Fibroblast of villous mesenchyme (primary cell): ENCODE data around the gene RAB11FIP5. TPM values are rescaled to one million over a fixed set of nuclear protein-coding genes. Genes with fewer than 3 reads are reported as not detected.

Experiments
- DNase-seq: peaks from one replicate; pipeline ENCODE4 v3.0.0-alpha.2; 2010; ENCODE audit warnings: low read depth
- H3K4me3 ChIP-seq: 2 replicates; pipeline ENCODE4 v1.5.1; 2011; ENCODE audit warnings: low read depth, mild to moderate bottlenecking, low read length
- total RNA-seq: library from RNA; depleted of rRNA; stranded (reverse); fragments of >200 nt; gene quantifications from 2 replicates; pipeline ENCODE4 v1.2.3, GENCODE V29; 2012
- TF ChIP-seq, protein P1 (sequence below): IDR thresholded peaks from 2 replicates; pipeline ENCODE4 v1.5.1; 2012; ENCODE audit warnings: low read depth, mild to moderate bottlenecking, low read length; ENCODE audit not compliant: insufficient read depth

The RAB11FIP5 gene
- total RNA-seq, 1 donor, result 31.5 TPM

DNA sequence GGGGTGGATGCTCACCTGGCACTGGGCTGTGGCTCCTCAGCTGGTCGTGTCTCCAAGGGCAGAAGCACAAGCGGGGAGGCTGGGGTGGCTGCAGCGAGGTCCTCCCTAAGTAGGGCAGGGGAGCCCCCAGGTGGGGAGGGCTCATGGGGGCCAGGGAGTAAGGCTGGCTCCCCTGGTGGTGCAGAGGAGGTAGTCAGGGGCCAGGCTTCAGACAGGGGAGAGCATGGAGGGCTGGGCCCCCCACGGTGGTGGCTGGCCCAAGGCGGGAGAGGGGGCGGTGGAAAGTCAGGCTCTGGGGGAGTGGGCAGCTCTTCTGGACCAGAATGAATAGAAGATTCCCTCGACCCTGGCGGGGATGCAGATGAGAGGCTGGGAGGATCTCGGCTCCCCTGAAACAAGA is 33.1 kb downstream of the RAB11FIP5 start:
- TF ChIP-seq, protein P1, sequence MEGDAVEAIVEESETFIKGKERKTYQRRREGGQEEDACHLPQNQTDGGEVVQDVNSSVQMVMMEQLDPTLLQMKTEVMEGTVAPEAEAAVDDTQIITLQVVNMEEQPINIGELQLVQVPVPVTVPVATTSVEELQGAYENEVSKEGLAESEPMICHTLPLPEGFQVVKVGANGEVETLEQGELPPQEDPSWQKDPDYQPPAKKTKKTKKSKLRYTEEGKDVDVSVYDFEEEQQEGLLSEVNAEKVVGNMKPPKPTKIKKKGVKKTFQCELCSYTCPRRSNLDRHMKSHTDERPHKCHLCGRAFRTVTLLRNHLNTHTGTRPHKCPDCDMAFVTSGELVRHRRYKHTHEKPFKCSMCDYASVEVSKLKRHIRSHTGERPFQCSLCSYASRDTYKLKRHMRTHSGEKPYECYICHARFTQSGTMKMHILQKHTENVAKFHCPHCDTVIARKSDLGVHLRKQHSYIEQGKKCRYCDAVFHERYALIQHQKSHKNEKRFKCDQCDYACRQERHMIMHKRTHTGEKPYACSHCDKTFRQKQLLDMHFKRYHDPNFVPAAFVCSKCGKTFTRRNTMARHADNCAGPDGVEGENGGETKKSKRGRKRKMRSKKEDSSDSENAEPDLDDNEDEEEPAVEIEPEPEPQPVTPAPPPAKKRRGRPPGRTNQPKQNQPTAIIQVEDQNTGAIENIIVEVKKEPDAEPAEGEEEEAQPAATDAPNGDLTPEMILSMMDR, result no peak
- no peak for DNase-seq
- H3K4me3 ChIP-seq, result no peak overlapping the region

DNA sequence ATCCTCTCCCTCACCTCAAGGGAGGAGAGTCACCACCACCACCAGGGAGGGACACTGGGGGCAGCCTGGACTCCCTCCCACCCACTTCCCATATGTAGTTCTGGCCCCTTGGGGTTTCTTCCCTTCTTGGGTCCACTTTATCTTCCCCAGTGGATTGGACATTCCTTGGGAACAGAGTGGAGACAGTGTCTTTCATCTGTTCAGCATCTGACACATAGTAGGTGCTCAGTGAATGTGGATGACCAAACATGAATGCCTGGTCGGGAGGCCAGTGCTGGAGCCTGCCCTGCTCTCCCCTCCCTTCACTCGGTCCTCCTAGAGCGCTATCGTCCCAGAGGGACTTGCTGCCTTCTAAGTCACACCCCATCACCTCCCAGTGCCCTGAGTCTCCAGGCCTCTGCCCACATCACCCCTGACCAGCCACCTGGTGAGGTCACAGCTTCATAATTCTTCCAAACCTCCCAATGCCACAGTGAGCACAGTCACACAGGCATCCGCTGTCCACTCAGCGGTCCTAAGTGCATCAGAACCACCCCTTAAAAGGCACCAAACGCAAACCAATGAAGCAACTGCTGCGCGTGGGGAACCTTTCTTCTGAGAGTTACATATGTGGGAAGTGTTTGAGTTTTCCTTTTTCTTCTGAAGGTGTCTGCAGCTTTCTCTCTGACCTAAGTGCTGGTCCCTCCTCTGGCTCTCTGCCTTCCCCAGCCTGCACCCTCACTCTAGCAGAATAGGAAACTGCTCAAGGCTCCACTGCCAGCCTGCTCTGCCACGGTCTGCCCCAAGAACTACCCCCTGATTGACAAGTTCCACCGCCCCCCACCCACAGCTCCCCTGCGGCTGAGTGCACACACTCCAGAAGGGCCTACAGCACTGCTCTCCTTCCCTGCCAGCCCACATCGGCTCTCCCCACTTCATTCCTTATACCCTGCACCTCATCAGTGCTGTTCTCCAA is 34.0 kb downstream of the RAB11FIP5 start:
- no peak for DNase-seq
- TF ChIP-seq, protein P1, result no peak
- no peak overlapping the region for H3K4me3 ChIP-seq

DNA sequence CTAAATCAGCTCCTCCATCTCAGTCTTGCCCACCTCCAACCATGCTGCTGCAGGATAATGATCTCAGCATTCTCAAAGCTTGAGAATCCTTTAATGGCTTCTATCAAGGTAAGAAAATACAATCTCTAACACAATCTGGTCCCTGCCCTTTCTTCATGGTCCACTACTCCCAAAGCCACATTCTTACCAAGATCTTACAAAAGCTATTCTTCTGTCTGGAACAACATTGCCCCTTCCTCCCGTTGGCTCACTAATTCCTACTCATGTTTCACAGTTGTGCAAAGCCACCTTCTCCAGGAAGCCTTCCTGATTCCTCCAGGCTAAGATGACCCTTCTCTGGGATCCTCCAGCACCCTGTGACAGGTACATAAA is 35.3 kb downstream of the RAB11FIP5 start:
- TF ChIP-seq, protein P1, result no peak
- DNase-seq, result no peak
- no peak overlapping the region for H3K4me3 ChIP-seq

DNA sequence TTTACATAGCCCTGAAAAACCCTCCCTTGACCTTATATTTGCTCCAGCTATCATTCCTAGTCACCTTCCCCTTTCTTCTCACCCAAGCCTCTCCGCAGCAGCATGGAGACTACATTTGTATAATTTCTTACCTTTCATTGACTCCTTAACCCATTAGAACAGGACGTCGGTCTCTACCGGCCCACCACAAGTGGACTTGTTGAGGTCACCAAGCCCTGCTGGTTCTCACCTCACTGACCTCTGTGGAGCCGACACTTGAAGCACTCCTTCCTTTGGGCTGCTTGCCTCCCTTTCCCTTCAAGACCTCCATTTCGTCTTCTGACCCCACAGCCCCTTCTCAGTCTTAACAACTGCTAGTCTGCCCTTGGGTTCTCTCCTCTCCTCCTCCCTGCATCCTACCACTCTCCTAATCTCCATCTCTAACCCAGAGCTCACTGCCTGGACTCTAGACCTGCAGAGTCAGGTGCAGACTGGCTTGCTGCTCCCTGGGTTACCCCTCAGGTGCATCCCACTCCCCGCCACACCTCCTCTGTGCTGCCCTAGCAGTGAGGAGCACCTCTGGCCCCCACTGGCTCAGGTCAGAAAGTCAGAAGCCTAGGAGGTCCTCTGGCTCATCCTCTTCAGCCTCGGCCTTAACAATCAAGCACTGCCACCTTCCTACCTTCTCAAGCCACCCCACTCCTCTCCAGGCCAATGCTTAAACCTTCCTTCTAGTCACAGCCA is 35.9 kb downstream of the RAB11FIP5 start:
- TF ChIP-seq, protein P1, result no peak
- DNase-seq, result no peak
- H3K4me3 ChIP-seq, result no peak overlapping the region

DNA sequence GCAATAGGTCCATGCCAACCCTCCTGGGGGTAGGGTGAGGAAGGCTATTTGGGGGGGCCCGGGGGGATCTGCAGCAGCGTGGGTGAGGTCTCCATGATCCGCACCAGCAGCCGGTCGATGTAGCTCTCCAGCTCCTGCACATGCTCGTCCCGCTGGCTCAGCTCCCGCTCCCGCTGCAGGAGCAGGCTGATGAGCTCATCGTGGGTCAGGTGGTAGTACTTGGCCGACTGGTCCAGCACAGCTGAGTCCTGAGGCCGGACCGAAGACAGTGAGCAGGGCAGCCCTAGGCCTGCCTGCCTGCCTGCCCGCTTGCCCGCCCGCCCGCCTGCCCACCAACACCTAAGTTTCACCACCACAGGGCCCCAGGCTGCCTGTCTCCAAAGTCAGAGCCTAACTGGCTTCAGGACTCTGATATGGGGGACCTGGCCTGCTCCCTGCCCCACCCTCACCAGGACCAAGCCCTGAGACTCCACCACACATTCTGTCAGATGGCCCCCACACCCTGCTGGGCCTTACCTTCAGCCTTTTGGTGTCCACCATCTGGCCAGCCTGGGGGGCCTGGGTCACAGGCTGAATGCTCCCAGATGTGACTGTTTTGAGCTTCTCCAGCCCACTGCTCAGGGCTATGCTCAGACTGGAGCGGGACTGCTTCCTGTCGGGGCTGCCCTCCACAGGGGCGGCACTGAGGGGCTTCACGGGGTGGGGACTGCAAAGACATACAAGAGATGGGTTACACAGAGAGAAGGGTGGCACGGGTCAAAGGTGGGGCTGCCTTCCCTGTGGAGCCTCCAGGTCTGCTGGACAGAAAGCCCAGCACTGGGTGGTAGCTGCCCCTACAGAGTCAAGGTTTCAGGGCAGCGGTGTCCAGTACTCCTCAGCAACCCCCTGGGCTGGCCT is 37.0 kb downstream of the RAB11FIP5 start:
- H3K4me3 ChIP-seq, result no peak overlapping the region
- TF ChIP-seq, protein P1, result no peak
- peak; percentile 32 for DNase-seq
